ENCODE data around the gene CR2.

- TF ChIP-seq, protein P1, sequence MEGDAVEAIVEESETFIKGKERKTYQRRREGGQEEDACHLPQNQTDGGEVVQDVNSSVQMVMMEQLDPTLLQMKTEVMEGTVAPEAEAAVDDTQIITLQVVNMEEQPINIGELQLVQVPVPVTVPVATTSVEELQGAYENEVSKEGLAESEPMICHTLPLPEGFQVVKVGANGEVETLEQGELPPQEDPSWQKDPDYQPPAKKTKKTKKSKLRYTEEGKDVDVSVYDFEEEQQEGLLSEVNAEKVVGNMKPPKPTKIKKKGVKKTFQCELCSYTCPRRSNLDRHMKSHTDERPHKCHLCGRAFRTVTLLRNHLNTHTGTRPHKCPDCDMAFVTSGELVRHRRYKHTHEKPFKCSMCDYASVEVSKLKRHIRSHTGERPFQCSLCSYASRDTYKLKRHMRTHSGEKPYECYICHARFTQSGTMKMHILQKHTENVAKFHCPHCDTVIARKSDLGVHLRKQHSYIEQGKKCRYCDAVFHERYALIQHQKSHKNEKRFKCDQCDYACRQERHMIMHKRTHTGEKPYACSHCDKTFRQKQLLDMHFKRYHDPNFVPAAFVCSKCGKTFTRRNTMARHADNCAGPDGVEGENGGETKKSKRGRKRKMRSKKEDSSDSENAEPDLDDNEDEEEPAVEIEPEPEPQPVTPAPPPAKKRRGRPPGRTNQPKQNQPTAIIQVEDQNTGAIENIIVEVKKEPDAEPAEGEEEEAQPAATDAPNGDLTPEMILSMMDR (IDR thresholded peaks at IDR 0.05; ENCODE audit: low read depth, low read length, missing input control): no peak
- TF ChIP-seq FOXA1 (IDR thresholded peaks at IDR 0.05) (no peak), EGR1 (IDR thresholded peaks at IDR 0.05; ENCODE audit: low read depth in 2 of 2) (no peak), TAF1 (conservative IDR thresholded peaks at IDR 0.05) (no peak), RAD21 (IDR thresholded peaks at IDR 0.05) (no peak), NR2F2 (IDR thresholded peaks at IDR 0.05) (no peak), JUND (IDR thresholded peaks at IDR 0.05) (no peak)
- TF ChIP-seq, protein P2, sequence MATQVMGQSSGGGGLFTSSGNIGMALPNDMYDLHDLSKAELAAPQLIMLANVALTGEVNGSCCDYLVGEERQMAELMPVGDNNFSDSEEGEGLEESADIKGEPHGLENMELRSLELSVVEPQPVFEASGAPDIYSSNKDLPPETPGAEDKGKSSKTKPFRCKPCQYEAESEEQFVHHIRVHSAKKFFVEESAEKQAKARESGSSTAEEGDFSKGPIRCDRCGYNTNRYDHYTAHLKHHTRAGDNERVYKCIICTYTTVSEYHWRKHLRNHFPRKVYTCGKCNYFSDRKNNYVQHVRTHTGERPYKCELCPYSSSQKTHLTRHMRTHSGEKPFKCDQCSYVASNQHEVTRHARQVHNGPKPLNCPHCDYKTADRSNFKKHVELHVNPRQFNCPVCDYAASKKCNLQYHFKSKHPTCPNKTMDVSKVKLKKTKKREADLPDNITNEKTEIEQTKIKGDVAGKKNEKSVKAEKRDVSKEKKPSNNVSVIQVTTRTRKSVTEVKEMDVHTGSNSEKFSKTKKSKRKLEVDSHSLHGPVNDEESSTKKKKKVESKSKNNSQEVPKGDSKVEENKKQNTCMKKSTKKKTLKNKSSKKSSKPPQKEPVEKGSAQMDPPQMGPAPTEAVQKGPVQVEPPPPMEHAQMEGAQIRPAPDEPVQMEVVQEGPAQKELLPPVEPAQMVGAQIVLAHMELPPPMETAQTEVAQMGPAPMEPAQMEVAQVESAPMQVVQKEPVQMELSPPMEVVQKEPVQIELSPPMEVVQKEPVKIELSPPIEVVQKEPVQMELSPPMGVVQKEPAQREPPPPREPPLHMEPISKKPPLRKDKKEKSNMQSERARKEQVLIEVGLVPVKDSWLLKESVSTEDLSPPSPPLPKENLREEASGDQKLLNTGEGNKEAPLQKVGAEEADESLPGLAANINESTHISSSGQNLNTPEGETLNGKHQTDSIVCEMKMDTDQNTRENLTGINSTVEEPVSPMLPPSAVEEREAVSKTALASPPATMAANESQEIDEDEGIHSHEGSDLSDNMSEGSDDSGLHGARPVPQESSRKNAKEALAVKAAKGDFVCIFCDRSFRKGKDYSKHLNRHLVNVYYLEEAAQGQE (IDR thresholded peaks at IDR 0.05): no peak
- TF ChIP-seq, protein P3, sequence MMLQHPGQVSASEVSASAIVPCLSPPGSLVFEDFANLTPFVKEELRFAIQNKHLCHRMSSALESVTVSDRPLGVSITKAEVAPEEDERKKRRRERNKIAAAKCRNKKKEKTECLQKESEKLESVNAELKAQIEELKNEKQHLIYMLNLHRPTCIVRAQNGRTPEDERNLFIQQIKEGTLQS (IDR thresholded peaks at IDR 0.05): no peak
Observed at GRCh38 chr1:207461649-207462048, 7.5 kb downstream of the CR2 start.

Measured in liver (tissue), 3 donors.